ENCODE data around the gene SCP2.

The SCP2 gene

GRCh38 chr1:53077599-53077965 lies 150.5 kb downstream of the SCP2 start:
- in situ Hi-C loops (cut with MboI; ENCODE audit: low sequenced_read_pairs), result no loop called here

- in situ Hi-C loops (cut with MboI; ENCODE audit: low sequenced_read_pairs), result no loop called here
Observed at GRCh38 chr1:53078333-53079101, 151.4 kb downstream of the SCP2 start.

- in situ Hi-C loops (cut with MboI; ENCODE audit: low sequenced_read_pairs), result no loop called here
Observed at GRCh38 chr1:53079251-53079650, 152.2 kb downstream of the SCP2 start.

GRCh38 chr1:53080041-53080440 lies 153.0 kb downstream of the SCP2 start:
- in situ Hi-C loops (cut with MboI; ENCODE audit: low sequenced_read_pairs), result no loop called here

GRCh38 chr1:53080769-53081168 lies 153.7 kb downstream of the SCP2 start:
- in situ Hi-C loops (cut with MboI; ENCODE audit: low sequenced_read_pairs), result no loop called here

GRCh38 chr1:53081384-53082066 lies 154.4 kb downstream of the SCP2 start:
- in situ Hi-C loops (cut with MboI; ENCODE audit: low sequenced_read_pairs), result no loop called here

- in situ Hi-C loops (cut with MboI; ENCODE audit: low sequenced_read_pairs), result no loop called here
Observed at GRCh38 chr1:53082826-53083455, 155.9 kb downstream of the SCP2 start.

GRCh38 chr1:53083636-53084588 lies 156.8 kb downstream of the SCP2 start:
- in situ Hi-C loops (cut with MboI; ENCODE audit: low sequenced_read_pairs), result no loop called here

- in situ Hi-C loops (cut with MboI; ENCODE audit: low sequenced_read_pairs), result no loop called here
Observed at GRCh38 chr1:53084589-53084971, 157.5 kb downstream of the SCP2 start.

GRCh38 chr1:53085405-53085804 lies 158.3 kb downstream of the SCP2 start:
- in situ Hi-C loops (cut with MboI; ENCODE audit: low sequenced_read_pairs), result no loop called here

GRCh38 chr1:53086491-53087070 lies 159.5 kb downstream of the SCP2 start:
- in situ Hi-C loops (cut with MboI; ENCODE audit: low sequenced_read_pairs), result no loop called here

- in situ Hi-C loops (cut with MboI; ENCODE audit: low sequenced_read_pairs), result no loop called here
Observed at GRCh38 chr1:53087332-53088285, 160.5 kb downstream of the SCP2 start.

- in situ Hi-C loops (cut with MboI; ENCODE audit: low sequenced_read_pairs), result no loop called here
Observed at GRCh38 chr1:53088616-53089300, 161.7 kb downstream of the SCP2 start.

- in situ Hi-C loops (cut with MboI; ENCODE audit: low sequenced_read_pairs), result no loop called here
Observed at GRCh38 chr1:53089478-53090226, 162.6 kb downstream of the SCP2 start.

- in situ Hi-C loops (cut with MboI; ENCODE audit: low sequenced_read_pairs), result no loop called here
Observed at GRCh38 chr1:53090227-53091147, 163.4 kb downstream of the SCP2 start.

GRCh38 chr1:53091841-53092645 lies 165.0 kb downstream of the SCP2 start:
- in situ Hi-C loops (cut with MboI; ENCODE audit: low sequenced_read_pairs), result no loop called here

Measured in HL-60/S4 (cell line).